GM15510 (cell line): ENCODE measurements around the gene OPN1SW.

ENCODE experiments used
- POLR2A ChIP-seq: IDR thresholded peaks from 3 replicates; pipeline ENCODE4 v1.6.1; 2011; ENCODE audit warnings: borderline replicate concordance; ENCODE audit not compliant: insufficient read length; ENCODE audit errors: extremely low read depth

Gene OPN1SW

GRCh38 chr7:128788446-128789412 lies 13.1 kb upstream of the OPN1SW start:
- TF ChIP-seq POLR2A = no peak

DNA sequence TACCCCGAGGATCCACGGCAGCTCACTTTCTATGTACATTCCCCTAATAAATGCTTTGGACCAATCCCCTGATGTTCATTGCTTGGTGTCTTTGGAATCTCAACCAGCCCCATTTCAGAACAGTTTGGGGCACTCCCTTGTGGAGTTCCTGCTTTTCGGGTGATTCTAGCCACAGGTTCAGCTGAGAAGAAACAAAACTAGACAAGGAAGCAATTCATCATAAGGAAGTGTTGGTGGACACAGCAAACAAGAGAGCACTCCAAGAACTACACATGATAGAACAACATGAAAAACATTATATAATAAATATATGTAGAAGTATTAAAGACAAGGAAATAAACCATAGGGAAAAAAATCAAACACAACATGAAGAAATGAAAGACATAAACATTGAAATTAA lies 10.1 kb upstream of the OPN1SW start:
- TF ChIP-seq POLR2A = no peak

DNA sequence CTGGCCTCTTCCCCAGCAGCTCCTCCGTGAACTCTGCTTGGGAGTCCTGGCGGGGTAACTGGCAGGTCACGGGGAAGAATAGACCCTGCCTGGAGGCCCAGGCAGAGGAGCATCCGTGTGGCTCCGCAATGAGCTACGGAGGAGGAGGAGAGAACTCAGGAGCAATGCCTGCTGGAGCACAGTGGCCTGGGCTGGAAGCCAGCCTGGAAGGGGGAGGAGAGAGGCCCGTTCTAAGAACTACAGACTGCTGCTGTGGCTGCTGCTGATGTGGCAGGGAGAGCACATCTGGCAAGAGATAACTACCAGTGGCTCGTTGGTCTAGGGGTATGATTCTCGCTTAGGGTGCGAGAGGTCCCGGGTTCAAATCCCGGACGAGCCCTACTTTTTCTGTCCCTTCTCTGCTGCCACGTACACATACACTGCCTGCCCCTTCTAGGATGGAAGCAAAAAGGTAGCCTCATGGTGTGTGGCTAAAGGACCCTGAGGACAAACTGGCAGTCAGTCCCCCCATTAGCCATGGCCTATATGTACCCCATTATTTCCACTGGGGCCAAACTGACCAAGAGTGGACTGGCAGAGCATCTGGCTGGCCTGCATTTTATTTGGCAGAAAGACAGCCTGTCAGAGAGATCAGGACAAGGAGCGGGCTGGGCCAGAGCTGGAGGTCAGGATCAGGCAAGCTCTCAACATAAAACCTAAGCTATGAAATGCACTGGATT lies 7.7 kb upstream of the OPN1SW start:
- TF ChIP-seq POLR2A = no peak

- TF ChIP-seq POLR2A = no peak
Measured at GRCh38 chr7:128781851-128782250, 6.3 kb upstream of the OPN1SW start.

DNA sequence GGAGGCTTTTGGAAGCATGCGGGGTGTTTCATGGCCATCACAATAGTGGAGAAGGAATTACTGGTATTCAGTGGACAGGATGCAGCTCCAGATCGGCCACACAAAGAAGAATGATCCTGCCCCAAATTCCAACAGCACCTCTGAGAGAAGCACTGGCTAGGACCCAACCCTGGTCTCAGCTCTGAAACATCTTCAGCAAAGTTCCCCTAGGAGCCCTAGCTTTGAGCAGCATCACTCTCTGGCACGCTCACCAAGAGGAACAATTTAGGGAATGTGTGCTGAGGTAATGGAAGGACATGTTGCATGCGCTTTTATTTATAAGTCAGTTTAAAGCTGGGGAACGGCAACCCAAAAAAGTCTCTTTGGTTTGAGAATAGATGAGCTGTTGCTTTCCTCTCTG lies 5.5 kb upstream of the OPN1SW start:
- no peak for TF ChIP-seq POLR2A

- no peak for TF ChIP-seq POLR2A
Measured at GRCh38 chr7:128778946-128779345, 3.4 kb upstream of the OPN1SW start.

- TF ChIP-seq POLR2A = no peak
Measured at GRCh38 chr7:128777156-128778123, 1.8 kb upstream of the OPN1SW start.

DNA sequence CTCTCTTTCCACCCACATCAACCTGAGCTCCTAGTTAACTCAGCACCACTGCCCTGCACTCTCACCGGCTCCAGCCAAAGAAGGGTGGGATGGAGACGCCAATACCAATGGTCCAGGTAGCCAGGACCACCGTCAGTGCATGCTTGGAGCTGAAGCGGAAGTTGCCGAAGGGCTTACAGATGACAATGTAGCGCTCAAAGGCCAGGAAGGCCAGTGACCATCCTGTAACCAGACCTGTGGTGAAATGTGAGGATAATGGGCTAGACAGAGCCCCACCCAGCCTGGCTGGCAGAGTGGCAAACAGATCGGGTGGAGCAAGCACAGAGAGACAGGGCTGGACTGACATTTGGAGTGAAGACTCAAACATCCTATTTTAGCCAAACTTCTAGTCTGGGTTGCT lies 673 bp downstream of the OPN1SW start:
- TF ChIP-seq POLR2A = no peak

- TF ChIP-seq POLR2A = no peak
Measured at GRCh38 chr7:128774029-128774689, 1.4 kb downstream of the OPN1SW start.

GRCh38 chr7:128773604-128774003 lies 2.0 kb downstream of the OPN1SW start:
- TF ChIP-seq POLR2A = no peak

DNA sequence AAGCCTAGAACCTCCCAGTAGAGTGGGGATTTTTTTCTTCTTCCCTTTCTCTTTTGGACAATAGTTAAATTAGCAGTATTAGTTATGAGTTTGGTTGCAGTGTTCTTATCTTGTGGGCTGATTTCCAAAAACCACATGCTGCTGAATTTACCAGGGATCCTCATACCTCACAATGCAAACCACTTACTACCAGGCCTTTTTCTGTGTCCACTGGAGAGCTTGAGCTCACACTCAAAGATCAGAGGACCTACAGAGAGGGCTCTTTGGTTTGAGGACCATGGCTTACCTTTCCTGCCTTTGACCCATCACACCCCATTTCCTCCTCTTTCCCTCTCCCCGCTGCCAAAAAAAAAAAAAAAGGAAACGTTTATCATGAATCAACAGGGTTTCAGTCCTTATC lies 5.4 kb downstream of the OPN1SW start:
- no peak for TF ChIP-seq POLR2A

- TF ChIP-seq POLR2A = no peak
Measured at GRCh38 chr7:128767475-128768110, 8.0 kb downstream of the OPN1SW start.

DNA sequence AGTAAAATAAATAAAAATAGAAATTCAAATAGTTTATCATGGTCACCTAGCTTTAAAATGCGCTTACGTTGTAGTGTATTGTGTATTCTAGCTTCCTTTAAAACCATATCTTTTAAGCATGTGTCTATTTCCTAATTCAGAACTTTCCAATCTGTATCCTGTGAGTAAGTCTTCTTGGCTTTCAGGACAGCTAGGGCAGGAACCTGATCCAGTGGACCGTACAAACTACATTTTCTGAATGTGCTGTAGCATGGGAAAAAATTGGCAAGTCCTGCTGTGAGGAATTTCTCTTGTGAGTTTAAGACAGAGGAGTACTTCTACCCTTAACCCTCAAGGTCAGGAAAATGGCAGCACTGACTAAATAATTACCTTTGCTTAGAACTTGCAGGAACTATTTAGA lies 12.1 kb downstream of the OPN1SW start:
- no peak for TF ChIP-seq POLR2A

GRCh38 chr7:128759242-128759641 lies 16.4 kb downstream of the OPN1SW start:
- no peak for TF ChIP-seq POLR2A
